Pons (tissue), 1 donor: ENCODE results near the gene HS2ST1.

ENCODE experiments used
- DNase-seq: peaks from one replicate; pipeline ENCODE4 v3.0.0-alpha.2; 2016; ENCODE audit warnings: low spot score

HS2ST1 gene

DNA sequence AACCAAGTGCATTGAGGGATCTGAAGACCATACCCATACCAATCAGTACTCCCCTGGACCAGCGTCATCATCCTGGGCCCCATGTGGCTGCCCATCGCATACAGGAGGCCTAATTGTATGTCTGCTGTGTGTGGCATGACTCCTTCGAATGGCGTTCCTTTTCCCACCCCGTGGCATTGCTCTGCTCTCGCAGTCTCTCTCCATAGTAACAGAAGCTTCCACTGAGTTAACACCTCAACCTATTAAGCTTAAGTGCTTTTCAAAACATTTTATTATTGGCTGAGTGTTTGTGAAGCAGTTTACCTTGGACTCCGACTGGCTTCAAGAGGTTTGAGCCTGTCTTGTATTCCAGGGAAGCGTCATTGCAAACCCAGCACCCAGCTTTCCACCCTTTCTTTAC is 227.1 kb downstream of the HS2ST1 start:
- DNase-seq = no peak

GRCh38 chr1:87143413-87144135 is 229.1 kb downstream of the HS2ST1 start:
- no peak for DNase-seq

DNA sequence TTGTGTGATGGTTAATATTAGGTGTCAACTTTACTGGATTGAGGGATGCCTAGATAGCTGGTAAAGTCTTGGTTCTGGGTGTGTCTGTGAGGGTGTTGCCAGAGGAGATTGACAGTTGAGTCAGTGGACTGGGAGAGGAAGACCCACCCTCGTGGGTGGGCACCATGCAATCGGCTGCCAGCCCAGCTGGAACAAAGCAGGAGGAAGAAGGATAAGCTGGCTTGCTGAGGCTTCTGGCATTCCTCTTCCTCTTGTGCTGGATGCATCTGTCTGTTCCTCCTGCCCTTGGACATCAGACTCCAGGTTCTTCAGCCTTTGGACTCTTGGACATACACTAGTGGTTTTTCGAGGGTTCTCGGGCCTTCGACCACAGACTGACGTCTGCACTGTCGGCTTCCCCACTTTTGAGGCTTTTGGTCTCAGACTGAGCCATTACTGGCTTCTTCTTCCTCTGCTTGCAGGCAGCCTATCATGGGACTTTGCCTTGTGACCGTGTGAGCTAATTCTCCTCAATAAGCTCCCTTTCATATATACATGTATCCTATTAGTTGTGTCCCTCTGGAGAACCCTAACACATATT is 230.0 kb downstream of the HS2ST1 start:
- no peak for DNase-seq

- DNase-seq = no peak
Measured at GRCh38 chr1:87144981-87145380, 230.5 kb downstream of the HS2ST1 start.

DNA sequence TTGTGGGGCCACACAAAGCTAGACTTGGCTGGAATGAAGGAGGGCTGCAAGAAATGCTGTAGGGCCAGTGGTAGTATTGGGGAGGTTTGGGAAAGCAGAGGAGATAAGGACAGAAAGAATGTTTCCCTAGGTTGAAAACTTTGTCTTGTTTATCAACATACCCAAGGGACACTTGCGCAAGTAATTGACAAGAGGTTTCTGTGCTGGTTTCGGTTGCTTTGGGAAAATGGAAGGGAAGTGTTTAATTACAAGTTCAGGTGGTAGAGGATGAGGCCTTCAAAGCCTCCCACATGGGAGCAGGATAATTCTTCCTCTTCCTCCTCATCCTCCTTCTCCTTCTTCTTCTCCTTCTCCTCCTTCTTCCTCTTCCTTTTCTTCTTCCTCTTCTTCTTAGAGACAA is 232.1 kb downstream of the HS2ST1 start:
- no peak for DNase-seq

GRCh38 chr1:87146986-87147385 is 232.6 kb downstream of the HS2ST1 start:
- no peak for DNase-seq

GRCh38 chr1:87147851-87148250 is 233.4 kb downstream of the HS2ST1 start:
- no peak for DNase-seq

- no peak for DNase-seq
Measured at GRCh38 chr1:87148661-87149060, 234.2 kb downstream of the HS2ST1 start.

- DNase-seq = peak; percentile 89
Measured at GRCh38 chr1:87149241-87150041, 235.0 kb downstream of the HS2ST1 start.

DNA sequence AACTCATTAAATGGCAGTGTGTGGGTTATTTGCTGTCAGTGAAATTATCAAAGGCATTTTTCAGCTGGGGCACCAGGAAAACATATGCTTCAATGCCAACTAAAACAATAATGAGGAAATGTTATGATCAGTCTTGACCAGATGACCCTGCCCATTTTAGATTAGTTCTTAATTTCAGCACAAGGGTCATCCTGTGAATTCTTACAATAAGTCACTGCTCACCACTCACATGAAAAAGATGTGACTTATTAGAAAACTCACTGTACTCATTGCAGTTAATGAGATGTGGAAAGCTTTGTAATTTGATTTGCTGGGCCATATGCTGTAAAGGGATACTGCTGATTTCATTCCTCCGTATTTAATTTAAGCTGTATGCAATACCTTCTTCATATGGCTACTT is 235.7 kb downstream of the HS2ST1 start:
- DNase-seq = no peak

GRCh38 chr1:87151500-87152421 is 237.3 kb downstream of the HS2ST1 start:
- DNase-seq = no peak

DNA sequence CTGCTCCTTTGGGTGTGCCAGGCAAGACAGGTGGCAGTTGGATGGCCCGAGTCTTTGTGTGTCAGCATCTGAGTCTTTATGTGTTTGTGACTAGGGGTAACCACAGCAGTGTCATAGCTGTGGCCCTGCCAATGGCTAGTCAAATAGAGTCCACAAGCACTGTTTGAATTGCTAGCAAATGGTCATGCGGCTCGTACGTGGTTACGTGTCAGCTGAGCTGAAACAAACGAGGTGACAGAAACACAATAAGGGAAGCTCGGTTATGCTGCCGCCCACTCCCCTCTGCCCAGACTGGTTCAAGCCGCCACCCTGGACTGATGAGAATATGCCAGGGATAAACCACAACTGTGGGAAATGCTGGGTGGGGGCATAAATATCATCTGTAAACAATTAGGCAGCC is 239.9 kb downstream of the HS2ST1 start:
- peak; percentile 50 for DNase-seq

DNA sequence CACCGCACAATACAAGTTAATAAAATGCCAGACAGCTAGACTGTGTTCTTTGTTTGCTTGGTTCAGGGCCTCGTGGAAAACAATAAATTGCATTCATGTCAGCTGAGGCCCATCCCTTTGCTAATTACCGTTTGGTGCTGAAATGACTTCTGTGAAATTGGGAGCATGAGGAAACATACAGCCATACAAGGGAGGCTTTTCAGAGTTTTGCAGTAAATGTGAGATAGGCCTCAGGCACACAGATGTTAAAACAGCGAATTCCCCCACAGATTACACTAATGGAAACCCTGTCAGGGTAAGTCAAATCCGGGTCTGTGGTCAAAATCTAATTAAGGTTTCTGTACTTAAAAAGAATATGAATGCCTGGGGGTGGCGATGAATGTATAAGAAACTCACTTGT is 240.7 kb downstream of the HS2ST1 start:
- DNase-seq = peak; percentile 89

DNA sequence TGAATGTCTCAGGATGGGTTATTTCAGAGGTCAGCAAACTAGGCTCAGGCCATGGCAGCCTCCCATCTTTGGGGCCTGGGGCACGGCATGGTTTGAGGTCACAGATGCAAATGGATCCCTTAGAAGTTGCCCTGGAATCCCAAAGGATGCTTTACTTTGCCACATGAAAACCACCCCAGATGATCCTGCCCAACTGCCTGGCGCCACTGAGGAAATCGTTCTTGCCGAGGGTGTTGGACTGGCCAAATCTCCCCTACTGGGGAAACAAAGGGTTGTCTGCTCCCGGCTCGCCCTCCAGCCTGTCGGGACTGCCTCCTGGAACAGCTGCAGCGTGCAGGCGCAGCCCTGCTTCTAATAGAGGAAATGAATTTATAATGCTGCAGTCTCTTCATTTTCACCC is 241.2 kb downstream of the HS2ST1 start:
- DNase-seq = no peak

DNA sequence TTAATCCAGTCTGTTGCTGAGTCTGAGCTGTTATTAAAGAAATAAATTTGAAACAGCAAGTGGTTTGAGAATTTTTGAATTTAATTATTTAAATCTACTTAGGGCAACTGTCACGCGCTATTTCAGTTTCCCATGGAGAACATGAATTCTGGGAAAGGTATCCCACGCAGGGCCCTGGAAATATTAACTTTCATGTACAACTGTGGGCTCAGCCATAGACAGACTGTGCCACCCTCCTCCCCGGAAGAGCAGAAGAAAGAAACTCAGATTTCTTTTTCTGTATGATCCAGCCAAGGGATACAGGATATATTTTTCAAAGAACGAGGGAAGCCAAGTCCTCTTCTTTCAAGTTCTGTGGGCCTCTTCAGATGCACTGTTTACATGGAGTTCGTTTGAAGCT is 241.7 kb downstream of the HS2ST1 start:
- no peak for DNase-seq

GRCh38 chr1:87159378-87159915 is 245.0 kb downstream of the HS2ST1 start:
- DNase-seq = no peak
